HG03378 (cell line): Measurements from ENCODE around the gene DIS3L2.
"Not testable (repeated sequence)": the region's sequence is repeated elsewhere in the genome, so short reads cannot be mapped to it uniquely, and the experiment has no call there.

ENCODE experiments used
- ATAC-seq: cut with Tn5 transposase; IDR thresholded peaks from one replicate; pipeline ENCODE4 v1.9.1; 2021; ENCODE audit warnings: mild to moderate bottlenecking, moderate library complexity; ENCODE audit not compliant: unreplicated experiment

Gene DIS3L2

DNA sequence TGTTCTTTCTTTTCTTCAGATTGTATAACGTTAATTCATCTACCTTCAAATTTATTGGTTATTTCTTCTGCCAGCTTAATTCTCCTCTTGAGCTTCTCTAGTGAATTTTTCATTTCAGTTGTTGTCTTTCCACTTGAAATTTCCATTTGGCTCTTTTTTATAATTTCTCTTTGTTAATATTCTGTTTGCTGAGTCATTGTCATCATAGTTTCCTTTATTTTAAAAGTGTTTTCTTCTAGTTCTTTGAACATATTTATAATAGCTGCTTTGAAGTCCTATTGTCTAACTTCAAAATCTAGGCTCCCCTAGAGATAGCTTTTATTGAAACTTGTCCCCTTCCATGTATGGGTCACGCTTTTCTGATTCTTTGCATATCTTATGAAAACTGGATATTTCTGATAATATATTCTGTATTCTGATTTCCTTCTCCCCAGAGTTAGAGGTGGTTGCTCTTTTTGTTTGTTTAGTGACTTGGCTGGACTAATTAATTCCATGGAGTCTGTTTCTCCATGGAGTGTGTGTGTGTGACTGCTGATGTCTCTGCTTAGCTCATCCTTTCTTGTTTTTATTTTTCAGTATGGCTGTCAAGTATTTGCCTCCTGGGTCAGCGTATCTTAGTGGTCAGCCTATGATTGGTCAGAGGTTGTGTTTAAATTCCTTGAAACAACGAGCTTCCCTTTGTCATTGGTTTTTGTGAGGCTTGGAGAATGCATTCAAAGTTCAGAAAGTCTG lies 47.6 kb downstream of the DIS3L2 start:
- no peak for ATAC-seq

DNA sequence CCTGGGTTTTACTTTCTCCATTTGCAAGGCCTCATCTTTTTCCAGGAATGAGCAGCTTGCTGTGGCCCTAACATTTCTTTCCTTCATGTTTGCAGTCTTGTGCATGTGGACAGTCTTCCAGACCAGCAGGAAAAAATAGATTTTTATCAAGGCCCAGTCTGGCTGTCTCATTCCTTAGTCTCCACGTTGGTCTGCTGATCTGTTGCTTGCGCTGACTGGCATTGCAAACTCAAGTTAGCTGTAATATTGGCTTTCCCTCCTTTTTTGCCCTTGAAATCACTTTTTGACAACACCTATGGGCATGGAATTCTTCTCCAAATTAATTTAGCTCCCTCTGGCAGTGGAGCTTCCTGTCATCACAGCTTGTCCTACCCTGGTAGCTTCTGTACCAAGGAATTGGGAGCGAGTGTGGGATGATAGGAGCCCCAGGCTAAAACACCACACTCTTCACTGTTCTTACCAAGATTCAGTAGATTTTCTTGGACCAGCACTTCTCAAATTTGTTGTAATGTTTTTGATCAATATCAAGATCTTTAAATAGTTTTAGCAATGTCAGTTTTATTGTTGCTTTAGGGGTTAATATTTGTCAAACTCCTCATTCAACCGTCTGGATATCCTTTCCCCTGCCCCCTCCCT lies 48.2 kb downstream of the DIS3L2 start:
- ATAC-seq = no peak

DNA sequence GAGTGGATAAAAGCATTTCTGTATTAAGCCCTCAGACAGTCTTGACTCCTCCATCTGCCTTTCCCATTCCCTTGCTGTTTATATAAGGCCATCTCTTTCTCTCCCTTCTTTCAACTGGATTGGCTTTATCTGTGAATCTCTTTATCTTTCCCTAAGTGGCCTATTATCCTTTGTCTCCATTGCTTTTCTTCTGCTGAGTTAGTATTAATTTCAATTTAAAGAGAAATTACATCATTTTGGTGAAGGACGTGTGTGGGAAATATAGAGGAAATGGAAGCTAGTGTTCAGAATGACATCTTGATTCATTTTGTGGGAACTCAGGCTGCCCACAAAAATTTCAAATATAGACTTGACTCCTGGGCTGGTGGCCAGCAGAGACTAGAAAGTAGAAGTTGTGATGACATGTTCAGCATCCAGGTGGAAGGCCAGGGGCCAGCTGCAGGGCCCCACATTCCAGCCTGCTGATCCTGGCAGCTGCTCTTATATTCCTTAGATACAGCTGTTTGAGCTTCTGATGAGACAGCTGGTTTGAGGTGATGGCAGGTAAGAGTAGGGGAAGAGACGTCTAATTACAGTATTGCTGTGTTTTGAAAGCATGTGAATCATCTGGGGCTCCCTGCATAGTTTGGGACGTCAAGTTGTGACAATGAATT lies 52.3 kb downstream of the DIS3L2 start:
- ATAC-seq = no peak

DNA sequence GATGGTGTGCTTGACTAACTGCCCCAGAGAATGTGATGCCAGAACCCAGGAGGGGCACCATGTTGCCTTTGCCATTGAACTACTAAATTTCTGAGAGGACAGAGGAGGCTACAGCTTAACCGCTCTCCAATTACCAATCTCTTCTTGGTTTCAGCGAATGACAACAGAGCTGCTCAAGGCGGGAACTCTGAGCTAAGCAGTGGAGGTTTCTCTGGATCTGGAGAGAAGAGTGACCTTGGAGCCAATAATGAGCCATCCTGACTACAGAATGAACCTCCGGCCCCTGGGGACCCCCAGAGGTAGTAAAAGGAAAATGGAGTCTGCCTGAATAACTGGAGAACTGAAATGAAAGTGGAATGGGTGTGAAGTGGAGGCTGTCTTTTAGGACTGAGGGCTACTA lies 53.2 kb downstream of the DIS3L2 start:
- ATAC-seq = no peak

DNA sequence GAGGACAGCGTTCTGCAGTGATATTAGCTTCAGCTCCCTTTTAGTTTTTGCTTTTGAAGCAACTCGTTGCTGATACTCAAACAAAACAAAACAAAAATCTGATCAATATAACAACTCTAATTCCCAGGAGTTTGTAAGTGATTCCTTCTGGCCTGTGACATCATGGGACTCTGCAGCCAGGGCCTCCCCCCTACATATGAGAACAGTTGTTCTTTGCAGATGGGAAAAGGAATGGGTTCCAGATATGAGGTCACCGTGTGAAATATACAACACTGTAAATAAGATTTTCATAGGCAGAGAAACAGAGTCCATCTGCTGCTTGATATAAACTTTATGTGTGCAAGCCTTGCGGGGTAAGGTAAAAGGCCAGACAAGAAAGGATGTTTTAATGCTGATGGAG lies 56.7 kb downstream of the DIS3L2 start:
- ATAC-seq = no peak

DNA sequence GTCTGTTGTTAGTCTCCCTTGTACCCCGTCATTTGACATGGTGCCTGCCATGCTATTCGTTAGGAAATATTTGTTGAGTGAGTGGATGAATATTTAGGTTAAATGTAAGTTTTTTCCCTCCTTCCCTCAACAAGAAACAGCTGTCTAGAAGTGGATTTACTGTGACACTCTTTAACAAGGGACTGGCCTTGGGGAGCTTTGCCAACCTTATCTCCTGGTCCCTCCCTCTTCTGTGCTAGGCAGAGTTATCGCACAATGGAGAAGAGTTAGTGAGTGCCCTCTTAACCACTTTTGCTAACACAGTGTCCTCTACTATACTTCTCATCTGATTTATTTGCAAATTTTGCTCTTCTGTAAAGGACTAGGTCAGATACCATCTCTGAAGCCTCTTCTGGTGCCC lies 61.2 kb downstream of the DIS3L2 start:
- ATAC-seq = no peak

DNA sequence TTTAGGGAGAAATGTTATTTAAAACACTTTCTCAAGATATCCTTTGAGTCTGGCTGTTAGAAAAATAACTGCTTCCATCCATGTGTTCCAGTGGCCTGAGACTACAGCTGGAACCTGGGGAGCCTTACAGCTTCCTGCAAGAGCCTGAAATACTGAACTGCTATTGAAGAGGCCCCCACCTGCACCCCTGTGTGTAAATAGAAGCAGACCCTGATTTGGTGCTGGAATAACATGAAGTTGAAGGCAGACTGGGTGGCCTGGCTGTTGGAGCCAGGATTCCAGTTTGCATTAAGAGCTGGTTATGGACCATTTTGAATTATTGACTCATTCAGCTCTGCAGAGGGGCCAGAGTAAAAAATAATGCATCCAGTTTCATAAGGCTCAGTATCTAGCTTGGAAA lies 61.9 kb downstream of the DIS3L2 start:
- ATAC-seq = no peak

DNA sequence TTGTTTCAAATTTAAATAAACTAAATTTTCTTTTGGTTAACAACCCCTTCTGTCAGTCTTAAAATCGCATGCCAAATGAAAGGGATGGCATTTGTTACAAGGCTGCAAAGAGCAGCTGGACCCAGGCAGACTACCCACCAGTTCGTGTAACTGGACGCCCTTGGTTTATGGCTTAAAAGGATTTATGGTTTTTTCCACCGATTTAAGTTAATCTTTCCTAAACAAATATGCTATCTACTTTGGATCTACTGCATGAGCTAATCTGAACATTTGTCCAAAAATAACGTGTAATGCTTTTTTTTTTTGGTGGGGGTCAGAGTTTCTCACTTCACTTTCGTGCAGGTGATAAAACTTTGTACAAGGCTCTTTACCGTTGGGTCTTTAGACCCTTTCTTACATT lies 62.9 kb downstream of the DIS3L2 start:
- ATAC-seq = no peak

DNA sequence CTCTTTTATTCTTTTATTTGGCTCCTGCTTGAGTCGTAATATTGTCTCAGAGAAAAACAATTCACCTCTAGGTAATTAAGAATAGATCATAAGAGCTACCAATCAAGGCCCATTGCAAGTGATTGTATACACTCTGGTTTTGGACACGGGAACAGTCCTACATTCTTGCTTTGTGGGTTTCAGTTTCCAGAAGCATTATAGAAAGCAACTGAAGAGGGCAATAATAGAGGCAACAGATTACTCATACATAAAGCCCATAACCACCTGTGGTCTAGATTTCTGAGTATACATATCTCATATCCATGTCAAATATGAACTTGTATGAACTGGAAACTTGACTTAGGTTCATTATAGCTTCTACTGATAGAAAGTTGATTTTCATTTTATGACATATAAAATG lies 65.4 kb downstream of the DIS3L2 start:
- ATAC-seq = peak; percentile 98

DNA sequence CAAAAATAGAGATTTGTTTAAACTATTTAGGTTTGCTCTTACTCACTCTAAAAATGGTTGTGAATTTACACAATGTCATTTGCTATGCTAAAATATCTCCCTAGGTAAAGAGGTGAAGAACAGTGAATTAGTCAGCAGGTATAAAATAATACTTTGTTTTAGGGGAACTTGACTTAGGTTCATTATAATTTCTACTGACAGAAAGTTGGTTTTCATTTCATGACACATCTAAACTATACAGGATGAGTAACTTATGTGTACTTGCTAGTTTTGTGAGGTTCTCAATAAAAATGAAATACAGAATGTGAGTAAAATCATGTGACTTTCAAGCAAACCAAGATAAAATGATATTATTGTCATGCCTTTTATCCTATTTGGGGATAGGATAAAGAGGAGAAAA lies 66.0 kb downstream of the DIS3L2 start:
- no peak for ATAC-seq

DNA sequence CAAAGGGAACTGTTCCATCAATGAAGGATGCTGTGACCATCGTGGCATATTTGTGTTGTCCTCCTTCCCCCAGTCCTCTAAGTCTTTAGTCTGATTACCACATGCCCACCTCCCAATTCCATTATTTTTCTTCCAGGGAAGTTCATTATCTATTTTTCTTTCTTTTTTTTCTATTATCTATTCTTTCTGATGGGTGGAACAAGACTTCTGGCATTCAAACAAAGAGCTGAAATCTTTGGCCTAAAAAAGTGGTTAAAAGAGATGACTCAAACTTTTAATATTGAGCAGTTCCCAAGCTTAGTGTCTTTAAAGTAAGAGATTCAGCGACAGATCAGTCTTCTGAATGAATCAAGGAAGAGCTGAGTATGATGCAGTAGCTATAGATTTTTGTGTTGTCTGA lies 66.6 kb downstream of the DIS3L2 start:
- ATAC-seq = no peak

DNA sequence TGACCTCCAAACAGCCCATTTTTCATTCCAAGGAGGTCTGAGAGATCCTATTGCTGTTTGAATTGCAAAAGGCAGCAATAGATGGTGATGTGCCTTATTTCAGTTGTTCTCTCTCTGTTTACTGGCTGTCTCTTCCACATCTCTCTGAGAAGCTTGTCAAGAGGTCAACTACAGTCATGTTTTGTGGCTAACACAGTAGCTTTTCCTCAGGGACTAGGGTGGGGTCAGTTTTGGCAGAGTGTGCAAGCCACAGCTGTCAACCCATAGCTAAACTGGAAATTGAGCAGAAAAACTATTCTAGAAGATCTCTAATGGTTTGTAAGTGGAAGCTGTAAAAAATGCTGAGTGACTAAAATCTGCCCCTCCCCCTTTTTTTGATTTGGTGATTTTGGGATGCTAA lies 67.1 kb downstream of the DIS3L2 start:
- no peak for ATAC-seq

DNA sequence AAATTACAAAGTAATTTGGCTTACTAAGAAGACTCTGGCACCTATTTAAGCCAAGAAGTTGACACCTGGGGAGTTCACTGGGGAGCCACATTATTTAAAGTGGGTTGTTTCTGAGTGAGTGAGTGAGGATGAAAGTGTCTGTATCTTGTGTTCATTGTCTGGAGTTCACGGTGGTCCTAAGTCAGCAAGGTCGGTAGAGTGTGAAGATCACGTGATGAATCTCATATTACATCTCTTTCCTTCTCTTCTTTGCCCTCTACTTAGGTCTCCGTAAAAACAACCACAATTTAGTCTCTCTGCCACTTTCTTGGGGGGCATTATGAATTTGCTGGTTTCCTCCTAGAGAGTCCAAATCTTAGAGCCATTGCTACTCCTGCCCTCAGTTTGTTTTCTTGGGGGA lies 67.8 kb downstream of the DIS3L2 start:
- ATAC-seq = no peak

DNA sequence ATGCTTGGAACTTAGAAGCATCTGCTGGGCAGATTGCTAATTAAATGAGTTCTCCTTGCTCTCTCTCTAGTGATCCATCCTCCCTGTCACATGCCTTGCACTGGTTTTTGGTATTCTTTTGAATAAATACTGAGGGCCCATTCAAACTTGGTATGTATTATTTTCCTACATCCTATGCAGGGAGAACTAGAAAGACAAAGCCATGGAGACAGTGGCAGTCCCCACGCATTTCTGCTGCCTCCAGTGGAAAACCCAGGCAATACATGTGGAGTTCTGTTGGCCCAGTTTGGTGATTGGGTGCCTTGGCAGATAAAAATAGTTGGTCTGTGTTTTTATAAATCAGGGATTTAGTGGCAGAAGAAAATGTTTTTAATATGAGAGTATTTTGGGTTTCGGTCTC lies 68.7 kb downstream of the DIS3L2 start:
- ATAC-seq = no peak

DNA sequence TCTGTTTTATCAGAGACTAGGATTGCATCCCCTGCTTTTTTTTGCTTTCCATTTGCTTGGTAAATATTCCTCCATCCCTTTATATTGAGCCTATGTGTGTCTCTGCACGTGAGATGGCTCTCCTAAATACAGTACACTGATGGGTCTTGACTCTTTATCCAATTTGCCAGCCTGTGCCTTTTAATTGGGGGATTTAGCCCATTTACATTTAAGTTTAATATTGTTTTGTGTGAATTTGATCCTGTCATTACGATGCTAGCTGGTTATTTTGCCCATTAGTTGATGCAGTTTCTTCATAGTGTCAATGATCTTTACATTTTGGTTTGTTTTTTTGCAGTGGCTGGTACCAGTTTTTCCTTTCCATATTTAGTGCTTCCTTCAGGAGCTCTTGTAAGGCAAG lies 73.8 kb downstream of the DIS3L2 start:
- ATAC-seq = not testable (repeated sequence)

DNA sequence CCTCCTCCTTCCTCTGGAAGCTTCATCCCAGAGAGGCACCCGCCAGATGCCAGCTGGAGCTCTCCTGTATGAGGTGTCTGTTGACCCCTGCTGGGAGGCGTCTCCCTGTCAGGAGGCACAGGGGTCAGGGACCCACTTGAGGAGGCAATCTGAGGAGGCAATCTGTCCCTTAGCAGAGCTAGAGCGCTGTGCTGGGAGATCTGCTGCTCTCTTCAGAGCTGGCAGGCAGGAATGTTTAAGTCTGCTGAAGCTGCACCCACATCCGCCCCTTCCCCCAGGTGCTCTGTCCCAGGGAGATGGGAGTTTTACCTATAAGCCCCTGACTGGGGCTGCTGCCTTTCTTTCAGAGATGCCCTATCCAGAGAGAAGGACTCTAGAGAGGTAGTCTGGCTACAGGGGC lies 75.4 kb downstream of the DIS3L2 start:
- ATAC-seq = not testable (repeated sequence)

DNA sequence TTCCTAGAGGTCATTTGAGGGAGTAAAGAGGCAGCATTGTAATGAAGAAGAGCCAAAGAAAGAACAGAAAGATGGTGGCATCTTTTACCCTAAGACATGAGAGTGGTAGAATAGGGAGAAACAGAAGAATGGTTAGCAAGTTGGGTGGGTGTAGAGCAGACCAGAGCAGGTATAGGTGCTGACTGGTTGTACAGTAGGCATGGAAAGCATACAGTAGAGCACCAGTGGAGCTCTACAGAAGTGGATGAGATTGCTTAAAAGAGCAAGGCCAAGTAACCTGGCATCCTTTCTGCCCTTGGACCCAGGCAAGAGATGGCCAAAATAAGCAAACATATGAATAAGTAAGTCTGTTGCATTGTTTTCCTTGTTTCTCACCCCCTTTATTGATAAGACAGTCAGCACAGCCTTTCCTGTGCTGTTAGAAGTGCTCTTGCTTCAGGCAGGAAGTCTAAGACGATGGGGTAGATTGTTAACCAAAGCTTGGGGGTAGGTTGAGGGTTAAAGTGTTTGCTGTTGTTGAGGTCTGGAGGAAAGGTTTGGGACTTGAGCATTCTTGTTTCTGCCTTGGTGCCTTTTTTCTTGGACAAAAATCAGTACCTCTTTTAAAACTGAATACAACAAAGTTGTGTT lies 76.9 kb downstream of the DIS3L2 start:
- no peak for ATAC-seq

DNA sequence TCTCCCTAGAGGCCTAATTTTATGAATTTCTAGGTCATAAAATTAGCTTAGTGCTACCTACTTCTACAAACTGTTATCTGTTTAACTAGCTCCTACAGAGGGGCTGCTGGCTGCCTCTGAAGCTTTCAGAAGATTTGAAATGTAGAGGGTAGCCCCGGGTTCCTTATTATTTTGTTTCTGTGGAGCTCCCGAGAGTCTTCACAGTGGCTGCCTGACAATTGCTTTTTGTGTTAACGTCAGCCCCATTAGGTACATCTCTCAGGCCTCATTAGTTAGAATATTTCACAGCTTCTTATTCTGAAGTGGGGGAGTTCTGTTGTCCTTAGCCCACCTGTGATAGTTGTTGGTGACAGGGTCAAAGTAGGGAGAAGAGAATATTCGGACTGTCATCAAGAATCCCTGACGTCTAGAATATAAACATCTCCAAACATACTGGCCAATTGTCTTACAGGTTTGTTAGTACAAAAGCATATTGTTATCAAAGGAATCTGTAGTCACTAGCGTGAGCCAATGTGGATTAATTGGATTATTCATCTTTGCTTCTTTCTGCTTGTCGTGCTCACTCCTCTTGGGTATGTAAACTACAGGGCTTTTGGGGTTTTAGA lies 77.5 kb downstream of the DIS3L2 start:
- ATAC-seq = no peak

DNA sequence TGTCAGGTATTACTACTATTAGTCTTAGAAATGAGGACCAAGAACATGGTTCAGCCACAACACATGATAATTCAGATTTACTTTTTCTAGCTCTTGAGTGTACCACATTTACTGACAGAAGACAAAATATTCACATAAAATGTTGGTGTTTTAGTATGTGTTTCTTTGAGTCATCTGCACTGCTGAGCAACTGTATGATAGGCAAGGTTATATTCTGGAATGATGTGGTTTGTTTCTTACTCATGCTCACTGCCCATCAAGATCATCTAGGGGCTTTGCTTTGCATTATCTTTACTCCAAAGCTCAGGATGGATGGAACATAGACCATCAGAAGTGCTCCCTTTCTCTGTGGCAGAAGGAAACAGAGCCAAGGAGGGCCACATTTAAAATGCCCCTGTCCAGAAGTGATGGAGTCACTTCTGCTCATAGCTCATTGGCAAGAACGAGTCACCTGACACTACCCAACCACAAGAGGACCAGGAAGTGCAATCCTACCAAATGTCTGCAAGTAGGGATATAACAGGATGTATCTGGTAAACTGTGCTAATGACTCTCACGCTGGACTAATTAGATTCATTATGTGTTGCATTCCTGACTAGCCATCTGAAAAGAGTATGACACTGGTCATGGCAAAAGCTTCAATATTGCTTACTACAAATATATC lies 81.5 kb downstream of the DIS3L2 start:
- ATAC-seq = no peak

DNA sequence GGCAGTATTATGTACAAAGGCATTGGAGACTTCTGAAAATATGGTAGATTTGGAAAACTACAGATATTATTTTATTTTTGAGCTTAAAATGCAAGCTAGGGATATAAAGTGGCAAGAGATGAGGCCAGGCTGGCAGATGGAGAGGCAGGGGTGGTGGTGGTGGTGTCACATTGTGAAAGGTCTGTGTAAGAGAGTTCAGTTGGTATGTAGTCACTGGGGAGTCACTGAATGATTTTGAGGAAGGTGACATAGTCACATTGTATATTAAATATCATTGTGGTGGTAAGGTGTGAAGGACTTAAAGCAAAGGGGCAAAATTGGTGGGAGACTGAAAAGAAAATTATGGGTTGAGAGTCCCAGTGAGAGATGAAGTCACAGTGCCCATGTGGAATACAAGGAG lies 82.5 kb downstream of the DIS3L2 start:
- no peak for ATAC-seq

DNA sequence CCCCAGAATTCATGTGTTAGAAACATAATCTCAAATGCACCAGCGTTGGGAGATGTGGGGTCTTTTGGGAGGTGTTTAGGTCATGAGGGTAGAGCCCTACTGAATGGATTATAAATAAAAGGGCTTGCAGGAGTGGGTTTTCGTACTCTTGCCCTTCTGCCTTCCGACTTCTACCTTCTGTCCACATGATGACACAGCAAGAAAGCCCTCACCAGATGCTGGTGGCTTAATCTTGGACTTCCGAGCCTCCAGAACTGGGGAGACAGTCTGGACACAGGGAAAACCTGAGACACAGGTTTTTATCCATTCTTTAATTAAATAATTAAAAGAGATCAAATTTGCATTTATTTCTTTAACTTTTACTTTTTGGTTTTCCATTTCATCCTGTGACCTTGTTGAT lies 87.8 kb downstream of the DIS3L2 start:
- ATAC-seq = no peak
